ENCODE measurements around the gene TRAF3. TPM values are rescaled to one million over a fixed set of nuclear protein-coding genes. Genes with fewer than 3 reads are reported as not detected.

TRAF3 gene
- total RNA-seq, 1 experiment from 2014 or later: 25.3 TPM

GRCh38 chr14:102943979-102944378 is 166.7 kb downstream of the TRAF3 start:
- BruUV-seq (replicated peaks): TSS peak; percentile 42
- DNase-seq (ENCODE audit: unreplicated experiment): no peak
- ChIA-PET CTCF (no interaction called here), POLR2A (no interaction called here)
- H3K4me1 Mint-ChIP-seq (ENCODE audit: insufficient read depth, unreplicated experiment): peaks cover 15% of the 10 kb centered on the region
- peaks cover 84% of the 10 kb centered on the region for H3K36me3 Mint-ChIP-seq (ENCODE audit: insufficient read depth, unreplicated experiment)
- intact Hi-C loops (cut with micrococcal nuclease): no loop called here
- H3K4me3 Mint-ChIP-seq (ENCODE audit: unreplicated experiment): no peak overlapping the region
- no peak overlapping the region for H3K27ac Mint-ChIP-seq (ENCODE audit: low read depth, unreplicated experiment)
- TF ChIP-seq, protein P1, sequence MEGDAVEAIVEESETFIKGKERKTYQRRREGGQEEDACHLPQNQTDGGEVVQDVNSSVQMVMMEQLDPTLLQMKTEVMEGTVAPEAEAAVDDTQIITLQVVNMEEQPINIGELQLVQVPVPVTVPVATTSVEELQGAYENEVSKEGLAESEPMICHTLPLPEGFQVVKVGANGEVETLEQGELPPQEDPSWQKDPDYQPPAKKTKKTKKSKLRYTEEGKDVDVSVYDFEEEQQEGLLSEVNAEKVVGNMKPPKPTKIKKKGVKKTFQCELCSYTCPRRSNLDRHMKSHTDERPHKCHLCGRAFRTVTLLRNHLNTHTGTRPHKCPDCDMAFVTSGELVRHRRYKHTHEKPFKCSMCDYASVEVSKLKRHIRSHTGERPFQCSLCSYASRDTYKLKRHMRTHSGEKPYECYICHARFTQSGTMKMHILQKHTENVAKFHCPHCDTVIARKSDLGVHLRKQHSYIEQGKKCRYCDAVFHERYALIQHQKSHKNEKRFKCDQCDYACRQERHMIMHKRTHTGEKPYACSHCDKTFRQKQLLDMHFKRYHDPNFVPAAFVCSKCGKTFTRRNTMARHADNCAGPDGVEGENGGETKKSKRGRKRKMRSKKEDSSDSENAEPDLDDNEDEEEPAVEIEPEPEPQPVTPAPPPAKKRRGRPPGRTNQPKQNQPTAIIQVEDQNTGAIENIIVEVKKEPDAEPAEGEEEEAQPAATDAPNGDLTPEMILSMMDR (IDR thresholded peaks at IDR 0.05; ENCODE audit: unreplicated experiment): no peak
- H3K27me3 Mint-ChIP-seq (ENCODE audit: insufficient read depth, unreplicated experiment): no peaks in the 10 kb centered on the region
- H3K9me3 Mint-ChIP-seq (ENCODE audit: unreplicated experiment): no peaks in the 10 kb centered on the region

DNA sequence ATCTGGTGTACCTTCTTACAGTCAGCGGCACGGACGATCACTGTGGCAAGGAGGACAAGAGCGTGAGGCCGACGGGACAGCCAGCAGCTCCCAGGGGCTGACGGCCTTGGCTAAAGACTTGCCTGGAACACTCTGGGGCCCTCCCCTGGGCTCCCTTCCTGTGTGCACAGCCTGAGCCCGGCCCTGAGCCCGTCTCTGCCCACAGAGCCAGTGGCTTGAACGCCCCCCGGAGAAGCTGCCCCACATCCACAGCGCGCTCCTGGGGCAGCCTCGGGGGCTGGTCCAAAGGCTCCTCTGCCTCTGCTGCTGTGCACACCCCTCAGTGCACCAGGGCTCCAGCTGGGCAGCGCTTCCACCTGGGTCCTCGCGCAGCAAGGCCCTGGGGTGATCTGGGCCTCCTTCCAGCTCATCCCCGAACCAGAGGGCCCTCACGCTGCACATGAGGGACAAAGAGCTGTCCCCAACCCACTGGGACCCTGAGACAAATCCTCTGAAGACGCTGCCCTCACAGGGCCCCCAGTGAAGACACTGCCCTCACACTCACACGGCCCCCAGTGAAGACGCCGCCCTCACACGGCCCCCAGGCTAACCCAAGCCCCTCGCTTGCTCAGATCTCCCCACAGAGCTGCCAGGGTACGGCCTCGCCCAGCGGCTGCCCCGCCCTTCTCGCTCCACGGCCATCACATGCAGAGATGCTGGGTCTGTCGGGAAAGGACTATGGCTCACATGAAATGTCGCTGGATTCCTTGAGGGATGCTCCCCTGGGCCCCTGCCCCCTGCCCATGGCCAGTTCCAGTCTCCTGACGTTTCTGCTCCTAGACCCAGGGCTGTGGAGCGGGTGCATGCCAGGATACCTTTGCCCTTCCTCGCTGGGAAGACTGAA is 167.4 kb downstream of the TRAF3 start:
- Mint-ChIP-seq H3K9me3 (ENCODE audit: unreplicated experiment) (no peaks in the 10 kb centered on the region), H3K27me3 (ENCODE audit: insufficient read depth, unreplicated experiment) (no peaks in the 10 kb centered on the region), H3K4me3 (ENCODE audit: unreplicated experiment) (no peak overlapping the region), H3K36me3 (ENCODE audit: insufficient read depth, unreplicated experiment) (peaks cover 84% of the 10 kb centered on the region), H3K27ac (ENCODE audit: low read depth, unreplicated experiment) (no peak overlapping the region), H3K4me1 (ENCODE audit: insufficient read depth, unreplicated experiment) (peaks cover 15% of the 10 kb centered on the region)
- intact Hi-C loops (cut with micrococcal nuclease): no loop called here
- no TSS peak for BruUV-seq (replicated peaks)
- ChIA-PET POLR2A (no interaction called here), CTCF (no interaction called here)
- DNase-seq (ENCODE audit: unreplicated experiment): no peak
- TF ChIP-seq, protein P1 (IDR thresholded peaks at IDR 0.05; ENCODE audit: unreplicated experiment): no peak

DNA sequence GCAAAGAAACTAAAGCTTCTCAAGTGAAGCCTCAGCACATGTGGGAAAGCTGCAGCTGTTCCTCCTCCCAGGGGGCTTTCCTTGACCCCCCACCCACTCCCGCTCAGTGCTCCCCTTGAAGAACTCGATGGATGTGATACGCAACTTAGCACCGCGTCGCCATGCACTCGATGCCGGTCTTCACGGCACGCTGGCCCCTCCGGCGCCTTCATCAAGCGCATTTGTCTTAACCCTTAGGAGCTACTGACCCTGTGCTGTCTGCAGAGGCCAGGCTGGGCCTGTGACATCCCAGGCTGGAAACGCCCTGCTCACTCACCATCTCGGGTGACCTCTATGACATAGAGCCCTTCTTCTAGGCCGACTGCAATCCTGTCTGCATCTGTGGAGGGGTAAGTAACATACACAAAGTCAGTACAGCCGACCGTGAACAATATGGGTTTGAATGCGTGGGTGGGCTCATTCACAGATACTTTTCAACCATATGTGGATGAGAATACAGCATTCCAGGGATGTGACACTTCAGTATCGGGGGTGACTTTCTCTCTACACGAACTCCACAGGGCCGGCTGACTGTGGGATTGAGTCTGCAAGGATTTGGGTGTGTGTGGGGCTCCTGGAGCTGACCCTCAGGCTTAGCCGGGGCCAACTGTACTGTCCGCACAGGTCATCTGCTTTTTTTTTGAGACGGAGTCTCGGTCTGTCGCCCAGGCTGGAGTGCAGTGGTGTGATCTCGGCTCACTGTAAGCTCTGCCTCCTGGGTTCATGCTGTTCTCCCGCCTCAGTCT is 168.3 kb downstream of the TRAF3 start:
- BruUV-seq (replicated peaks): no TSS peak
- ChIA-PET CTCF (no interaction called here), POLR2A (interaction anchor here (0.9 kb wide), 1 partner anchor 8 kb away, joined by 4 read pairs; no protein-coding TSS in a partner anchor)
- no peak overlapping the region for H3K27ac Mint-ChIP-seq (ENCODE audit: low read depth, unreplicated experiment)
- TF ChIP-seq, protein P1 (IDR thresholded peaks at IDR 0.05; ENCODE audit: unreplicated experiment): no peak
- H3K9me3 Mint-ChIP-seq (ENCODE audit: unreplicated experiment): no peaks in the 10 kb centered on the region
- no peak for DNase-seq (ENCODE audit: unreplicated experiment)
- intact Hi-C loops (cut with micrococcal nuclease): no loop called here
- H3K36me3 Mint-ChIP-seq (ENCODE audit: insufficient read depth, unreplicated experiment): peaks cover 87% of the 10 kb centered on the region
- H3K4me3 Mint-ChIP-seq (ENCODE audit: unreplicated experiment): no peak overlapping the region
- no peaks in the 10 kb centered on the region for H3K27me3 Mint-ChIP-seq (ENCODE audit: insufficient read depth, unreplicated experiment)
- peaks cover 10% of the 10 kb centered on the region for H3K4me1 Mint-ChIP-seq (ENCODE audit: insufficient read depth, unreplicated experiment)

DNA sequence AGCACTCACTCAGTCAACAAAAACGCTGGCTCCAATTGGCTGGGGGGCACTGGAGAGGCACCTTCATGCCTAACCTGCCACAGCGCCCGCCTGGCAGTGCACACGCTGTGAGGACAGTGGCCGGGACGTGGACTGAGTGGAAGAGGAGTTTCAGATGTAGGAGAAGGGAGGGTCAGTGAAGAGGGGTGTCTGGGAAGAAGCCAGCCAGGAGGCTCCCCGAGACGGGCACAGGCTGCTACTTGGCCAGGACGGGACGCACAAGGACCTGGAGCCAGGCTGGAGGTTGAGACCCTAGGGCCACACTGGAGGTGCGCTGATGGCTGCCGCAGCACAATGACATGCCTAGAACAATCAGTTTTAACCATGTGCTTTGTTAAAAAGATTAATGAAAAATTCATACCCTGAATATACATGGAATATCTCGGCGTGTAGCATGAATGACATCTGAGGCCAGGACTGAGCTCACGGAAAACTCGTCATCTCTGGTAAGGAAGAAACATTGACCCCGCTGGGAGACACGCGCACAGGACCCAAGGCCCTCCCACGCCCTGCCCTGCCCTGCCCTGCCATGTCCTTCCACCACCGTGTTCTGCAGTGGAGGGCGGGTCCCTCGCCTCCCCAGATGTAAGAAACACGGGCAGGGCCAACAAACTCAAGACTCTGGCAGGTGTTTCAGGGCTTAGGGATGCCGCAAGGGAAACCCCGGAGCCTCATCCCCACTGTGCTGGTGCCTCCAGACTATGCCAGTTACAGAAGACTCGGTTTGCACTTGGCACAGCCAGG is 170.3 kb downstream of the TRAF3 start:
- H3K9me3 Mint-ChIP-seq (ENCODE audit: unreplicated experiment): no peaks in the 10 kb centered on the region
- H3K36me3 Mint-ChIP-seq (ENCODE audit: insufficient read depth, unreplicated experiment): peaks cover 86% of the 10 kb centered on the region
- no peak overlapping the region for H3K4me3 Mint-ChIP-seq (ENCODE audit: unreplicated experiment)
- CTCF ChIA-PET: no interaction called here
- DNase-seq (ENCODE audit: unreplicated experiment): no peak
- intact Hi-C loops (cut with micrococcal nuclease): no loop called here
- no peaks in the 10 kb centered on the region for H3K4me1 Mint-ChIP-seq (ENCODE audit: insufficient read depth, unreplicated experiment)
- peak overlapping the region; percentile 40 for H3K27ac Mint-ChIP-seq (ENCODE audit: low read depth, unreplicated experiment)
- POLR2A ChIA-PET: no interaction called here
- no TSS peak for BruUV-seq (replicated peaks)
- H3K27me3 Mint-ChIP-seq (ENCODE audit: insufficient read depth, unreplicated experiment): no peaks in the 10 kb centered on the region
- TF ChIP-seq, protein P1 (IDR thresholded peaks at IDR 0.05; ENCODE audit: unreplicated experiment): no peak
